Amniotic stem cell (primary cell): ENCODE results near the gene TMEM269.
A peak's percentile ranks its signal among the peaks of the same experiment; 100 is the strongest.
"Not testable (repeated sequence)": the region's sequence is repeated elsewhere in the genome, so short reads cannot be mapped to it uniquely, and the experiment has no call there.

Experiments
- DNase-seq: peaks from one replicate; lab custom pipeline; 2025; lab: John Stamatoyannopoulos, UW

TMEM269 gene

DNA sequence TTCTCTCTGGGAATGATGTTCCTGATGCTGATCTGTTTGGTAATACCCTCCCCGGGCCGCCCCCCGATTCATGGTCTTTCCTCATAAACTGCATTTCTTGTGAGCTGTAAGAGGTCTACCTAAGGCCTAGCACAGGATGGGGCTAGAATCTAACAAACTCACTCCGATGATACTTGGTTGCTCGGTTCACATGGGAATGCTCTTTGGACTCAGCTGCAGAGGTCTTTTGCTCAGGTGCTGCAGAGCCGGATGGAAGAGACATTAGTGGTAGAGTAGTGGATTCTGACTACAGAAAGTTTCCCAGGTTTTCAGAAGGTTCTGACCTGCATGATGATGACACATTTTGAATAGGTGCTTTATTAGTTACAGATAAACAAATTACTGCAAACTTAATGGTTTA is 8.3 kb upstream of the TMEM269 start:
- no peak for DNase-seq

DNA sequence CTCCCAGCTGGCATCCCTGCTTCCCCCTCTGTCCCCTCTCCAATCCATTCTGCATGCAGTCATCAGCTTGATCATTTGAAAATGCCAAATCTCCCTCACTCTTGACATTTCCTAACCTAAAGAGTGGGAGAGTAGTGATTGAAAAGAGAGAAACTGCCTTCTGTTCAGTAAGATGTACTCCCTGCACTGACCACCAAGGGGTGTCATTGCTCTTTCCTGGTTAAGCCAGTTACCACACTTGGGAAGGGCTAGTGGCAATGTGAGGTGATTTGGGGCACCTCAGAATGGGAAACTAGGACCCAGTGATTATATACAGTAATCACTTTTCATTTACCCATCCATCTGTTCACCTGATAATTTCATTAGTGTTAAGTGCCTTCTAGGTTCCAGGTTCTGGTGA is 6.9 kb upstream of the TMEM269 start:
- no peak for DNase-seq

DNA sequence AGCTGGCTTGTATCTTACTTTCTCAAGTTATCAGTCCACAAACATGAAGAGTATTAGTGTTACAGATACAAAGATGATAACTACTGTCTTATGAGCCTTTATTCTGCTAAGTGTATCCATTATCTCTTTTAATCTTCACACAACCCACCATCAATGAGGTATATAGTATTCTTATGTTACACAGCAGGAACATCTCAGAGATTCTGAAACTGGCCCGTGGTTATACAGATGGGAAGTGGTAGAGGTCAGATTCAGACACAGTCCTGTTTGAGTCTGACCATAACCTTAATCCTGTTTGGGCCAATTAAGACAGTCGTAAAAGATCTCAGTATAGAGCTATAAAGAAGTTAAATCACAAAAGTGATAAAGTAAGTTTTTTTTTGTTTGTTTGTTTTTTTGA is 5.1 kb upstream of the TMEM269 start:
- DNase-seq = no peak

DNA sequence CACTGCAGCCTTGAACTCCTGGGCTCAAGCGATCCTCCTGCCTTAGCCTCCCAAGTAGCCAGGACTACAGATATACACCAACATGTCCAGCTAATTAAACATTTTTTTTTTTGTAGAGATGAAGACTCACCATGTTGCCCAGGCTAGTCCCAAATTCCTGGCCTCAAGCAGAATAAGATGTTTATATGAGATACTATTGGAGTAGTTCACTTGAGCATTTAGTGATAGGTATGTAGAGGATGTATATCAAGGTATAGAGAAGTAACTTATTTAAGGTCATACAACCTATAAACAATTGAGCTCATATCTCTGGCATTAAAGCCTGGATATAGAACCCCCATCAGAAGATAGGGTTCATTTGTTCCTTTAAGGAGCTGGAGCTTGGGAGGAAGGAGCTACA is 4.6 kb upstream of the TMEM269 start:
- no peak for DNase-seq

DNA sequence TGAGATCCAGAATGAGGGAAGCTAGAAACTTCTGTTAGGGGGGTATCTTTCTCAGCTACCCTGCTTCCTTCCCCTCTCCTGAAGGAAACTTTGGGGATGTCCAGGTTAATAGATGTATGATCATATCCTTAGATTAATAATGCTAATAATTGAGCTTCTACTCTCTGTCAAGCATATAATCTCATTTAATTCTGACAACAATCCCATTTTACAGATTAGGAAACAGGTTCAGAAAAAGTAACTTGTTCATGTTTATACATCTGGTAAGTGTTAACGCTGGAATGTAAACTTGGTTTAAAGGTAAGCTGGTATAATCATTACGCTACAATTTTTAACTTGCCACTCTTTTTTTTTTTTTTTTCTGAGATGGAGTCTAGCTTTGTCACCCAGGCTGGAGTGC is 1.7 kb upstream of the TMEM269 start:
- DNase-seq = no peak

DNA sequence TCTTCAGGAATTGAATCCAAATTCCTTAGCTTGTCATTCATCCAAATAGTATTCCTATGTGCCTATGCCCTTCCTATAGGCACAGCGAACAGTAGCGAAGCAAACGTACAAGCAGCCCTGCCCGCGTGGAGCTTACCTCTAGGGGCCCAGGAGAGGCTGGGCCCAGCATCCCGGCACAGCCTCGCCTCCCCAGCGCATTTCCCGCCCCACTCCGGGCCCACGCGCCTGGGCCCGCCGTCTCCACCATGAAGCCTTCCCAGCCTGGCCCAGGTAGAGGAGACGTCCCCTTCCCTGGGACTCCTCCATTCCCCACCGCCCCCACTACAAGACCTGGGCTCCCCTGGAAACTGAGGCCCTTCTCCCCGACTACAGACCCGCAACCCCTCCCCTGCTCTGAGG is 245 bp upstream of the TMEM269 start:
- no peak for DNase-seq

DNA sequence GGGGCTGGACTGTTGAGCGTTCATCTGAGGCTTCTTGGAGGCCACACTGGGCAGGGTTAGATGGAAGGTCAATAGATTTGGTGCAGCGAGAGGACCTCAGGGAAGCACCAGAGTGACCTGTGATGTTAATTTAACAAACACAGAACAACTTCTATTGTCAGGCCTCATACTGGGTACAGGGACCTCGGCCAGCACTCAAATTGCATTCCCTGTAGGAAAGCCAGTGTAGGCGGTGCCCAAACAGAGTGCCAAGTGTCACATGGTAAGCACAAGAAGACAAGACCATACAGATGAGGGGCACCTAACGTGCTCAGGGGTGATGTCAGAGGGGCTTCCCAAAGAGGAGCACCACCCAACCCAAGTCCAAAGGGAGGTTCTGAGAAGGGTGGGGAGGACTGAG is 1.3 kb downstream of the TMEM269 start:
- DNase-seq = no peak

DNA sequence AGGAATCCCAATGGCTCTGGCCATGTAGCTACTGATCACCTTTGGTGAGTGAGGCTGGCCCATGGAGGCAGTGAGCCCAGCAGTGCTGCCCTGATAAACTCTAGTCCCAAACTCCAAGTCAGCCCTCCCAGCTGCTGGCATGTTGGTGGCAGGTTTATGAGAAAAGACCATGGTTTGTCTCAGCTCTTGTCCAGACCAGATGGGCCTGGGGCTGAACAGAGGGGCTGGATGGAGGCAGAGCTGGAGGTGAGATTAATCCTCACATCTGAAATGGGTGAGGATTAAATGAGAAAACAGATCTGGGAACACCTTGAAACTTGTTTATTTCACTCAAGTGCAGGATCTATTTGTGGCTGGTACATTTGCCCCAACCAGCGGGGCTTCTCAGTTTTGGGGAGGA is 3.2 kb downstream of the TMEM269 start:
- no peak for DNase-seq

DNA sequence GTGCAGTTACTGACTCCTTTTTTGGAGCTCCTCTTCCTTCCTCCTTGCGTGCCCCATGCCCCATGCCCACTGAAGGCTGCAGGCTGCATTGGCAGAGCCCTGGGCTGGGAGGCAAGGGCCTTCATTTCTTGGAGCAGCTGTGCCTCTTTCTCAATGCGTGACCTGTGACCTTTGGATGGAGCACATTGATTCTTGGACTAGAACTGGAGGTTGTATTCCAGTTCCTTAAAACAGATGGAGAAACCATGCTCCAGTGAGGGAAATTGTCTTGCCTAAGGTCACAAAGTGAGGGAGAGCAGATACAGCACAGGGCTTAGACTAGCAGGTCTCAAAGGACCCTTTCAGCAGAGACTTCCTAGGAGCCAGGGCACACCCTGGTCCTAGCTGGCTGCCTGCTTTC is 9.0 kb downstream of the TMEM269 start:
- DNase-seq = no peak

DNA sequence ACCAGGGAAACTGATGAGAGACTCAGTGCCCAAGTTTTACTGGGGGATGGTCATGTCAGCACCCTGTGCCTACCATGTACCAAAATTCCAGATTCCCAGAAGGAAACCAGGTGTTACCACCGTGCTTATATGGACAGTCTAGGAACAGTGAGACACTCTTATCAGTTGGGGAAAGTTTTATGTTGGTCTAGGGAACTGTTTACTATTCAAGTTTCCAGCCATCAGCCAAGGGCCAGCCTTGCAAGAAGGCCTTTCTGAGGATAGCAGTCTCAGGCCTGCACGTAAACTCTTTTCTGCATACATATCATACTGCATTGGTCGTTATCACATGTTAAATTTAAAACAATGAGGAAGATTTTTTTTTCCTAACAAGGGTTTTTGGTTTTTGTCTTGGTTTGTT is 12.6 kb downstream of the TMEM269 start:
- DNase-seq = no peak

DNA sequence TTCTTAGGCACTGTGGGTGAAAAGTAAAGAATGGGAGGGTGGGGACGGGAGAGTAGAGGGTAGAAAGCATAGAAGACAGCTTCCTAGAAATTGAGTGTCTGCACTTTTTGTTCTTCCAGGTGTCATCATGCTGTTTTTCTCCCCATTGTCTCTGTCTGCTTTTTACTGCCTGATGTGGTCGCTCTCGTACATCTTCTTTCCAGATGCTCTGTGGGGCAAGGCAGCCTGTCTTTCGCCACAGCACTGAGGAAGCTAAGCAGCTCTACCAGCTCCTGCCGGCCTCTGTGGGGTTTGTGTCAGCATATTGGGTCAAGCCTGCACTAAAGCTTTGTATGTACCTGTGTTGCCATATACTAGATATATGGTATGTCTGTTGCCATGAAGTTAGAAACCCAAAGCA is 13.2 kb downstream of the TMEM269 start:
- DNase-seq = no peak

DNA sequence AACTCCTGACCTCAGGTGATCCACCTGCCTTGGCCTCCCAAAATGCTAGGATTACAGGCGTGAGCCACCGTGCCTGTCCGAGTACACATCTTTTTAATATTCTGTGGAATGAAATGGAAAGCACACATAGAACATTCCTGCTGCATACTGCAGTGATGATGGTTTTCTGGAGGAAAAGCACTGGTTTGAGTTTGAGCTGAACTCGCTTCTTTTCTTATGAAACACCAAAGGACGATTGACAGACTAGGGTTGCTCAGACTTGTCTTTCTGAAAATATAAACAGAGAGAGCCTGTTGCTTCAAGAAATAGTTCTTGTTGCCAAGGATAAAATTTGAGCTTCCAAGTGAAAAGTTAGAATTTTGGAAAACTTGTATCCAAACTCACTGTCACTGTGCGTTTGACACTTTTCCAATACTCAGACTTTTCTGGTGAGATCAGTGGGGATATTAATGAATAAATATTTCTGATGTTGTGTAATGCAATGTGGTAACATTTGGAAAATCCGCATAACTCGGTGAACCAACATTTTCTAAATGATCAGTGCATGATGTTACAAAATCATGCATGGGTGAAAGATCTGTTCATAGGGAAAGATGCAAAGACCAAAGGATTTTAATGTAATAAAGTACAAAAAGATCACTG is 17.2 kb downstream of the TMEM269 start:
- DNase-seq = no peak

DNA sequence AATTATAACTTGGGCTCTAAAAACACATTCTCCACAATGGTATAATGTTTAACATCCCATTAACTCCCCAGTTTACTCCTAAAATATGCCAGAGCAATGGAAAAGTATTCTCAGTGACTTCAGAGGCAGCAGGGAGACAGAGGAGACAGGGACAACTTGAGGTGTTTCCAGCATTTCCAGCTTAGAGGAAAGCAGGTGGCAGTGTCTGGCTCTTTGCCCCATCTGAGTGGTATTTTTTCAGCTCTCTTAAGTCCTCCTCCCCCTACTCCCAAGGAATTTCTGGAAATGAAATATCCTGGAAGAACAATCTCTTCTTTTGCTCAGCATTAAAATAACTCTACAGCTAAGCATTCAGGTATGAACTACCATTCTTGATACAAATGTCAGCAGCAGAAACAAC is 21.4 kb downstream of the TMEM269 start:
- DNase-seq = no peak

DNA sequence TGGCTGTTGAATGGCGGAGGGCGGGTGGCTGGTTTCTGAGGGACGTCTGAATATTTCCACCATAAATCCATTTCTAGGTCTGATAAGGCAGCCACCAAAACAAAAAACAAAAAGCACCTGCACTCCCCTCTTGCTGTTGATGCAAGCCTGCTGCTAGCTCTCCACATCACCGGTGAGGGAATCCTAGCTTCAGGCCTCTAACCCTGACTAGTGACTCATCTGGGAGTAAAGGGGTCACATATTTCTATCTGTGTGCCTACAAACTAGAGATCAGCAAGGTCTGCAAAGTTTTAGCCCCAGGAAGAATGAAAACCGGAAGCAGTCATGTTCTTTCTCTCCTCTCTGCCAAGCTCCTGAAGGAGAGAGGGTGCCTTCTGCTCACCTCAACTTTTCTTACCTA is 21.8 kb downstream of the TMEM269 start:
- DNase-seq = no peak

DNA sequence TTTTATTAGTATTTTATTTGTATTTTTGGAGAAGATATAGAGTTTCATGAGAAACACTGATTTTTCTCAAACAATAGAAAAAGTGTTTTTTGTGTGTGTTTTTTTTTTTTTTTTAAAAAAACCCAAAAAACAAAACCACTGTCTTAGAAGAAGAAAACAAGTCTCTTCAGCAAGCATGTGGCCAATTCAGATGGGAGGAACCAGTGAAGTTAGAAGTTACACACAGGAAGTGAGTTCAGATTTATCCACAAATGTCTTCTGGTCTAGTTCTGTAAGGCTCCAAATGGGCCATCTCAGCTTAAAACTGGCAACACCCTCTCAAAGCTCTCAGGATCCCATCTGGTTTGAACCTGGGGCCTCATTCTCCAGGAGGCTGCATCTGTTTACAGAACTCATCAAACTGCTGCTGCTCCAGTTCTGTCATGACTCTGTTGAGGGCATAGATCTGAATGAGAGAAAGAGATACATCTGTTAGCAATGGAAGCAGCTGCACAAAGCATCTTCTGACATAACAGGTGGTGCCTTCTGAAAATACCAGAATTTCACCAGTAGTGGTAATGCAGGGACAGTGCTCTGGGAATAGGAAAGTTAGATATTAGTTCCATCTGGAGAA is 22.4 kb downstream of the TMEM269 start:
- DNase-seq = no peak

DNA sequence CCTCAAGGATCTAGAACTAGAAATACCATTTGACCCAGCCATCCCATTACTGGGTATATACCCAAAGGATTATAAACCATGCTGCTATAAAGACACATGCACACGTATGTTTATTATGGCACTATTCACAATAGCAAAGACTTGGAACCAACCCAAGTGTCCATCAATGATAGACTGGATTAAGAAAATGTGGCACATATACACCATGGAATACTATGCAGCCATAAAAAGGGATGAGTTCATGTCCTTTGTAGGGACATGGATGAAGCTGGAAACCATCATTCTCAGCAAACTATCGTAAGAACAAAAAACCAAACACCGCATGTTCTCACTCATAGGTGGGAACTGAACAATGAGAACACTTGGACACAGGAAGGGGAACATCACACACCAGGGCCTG is 30.0 kb downstream of the TMEM269 start:
- not testable (repeated sequence) for DNase-seq

DNA sequence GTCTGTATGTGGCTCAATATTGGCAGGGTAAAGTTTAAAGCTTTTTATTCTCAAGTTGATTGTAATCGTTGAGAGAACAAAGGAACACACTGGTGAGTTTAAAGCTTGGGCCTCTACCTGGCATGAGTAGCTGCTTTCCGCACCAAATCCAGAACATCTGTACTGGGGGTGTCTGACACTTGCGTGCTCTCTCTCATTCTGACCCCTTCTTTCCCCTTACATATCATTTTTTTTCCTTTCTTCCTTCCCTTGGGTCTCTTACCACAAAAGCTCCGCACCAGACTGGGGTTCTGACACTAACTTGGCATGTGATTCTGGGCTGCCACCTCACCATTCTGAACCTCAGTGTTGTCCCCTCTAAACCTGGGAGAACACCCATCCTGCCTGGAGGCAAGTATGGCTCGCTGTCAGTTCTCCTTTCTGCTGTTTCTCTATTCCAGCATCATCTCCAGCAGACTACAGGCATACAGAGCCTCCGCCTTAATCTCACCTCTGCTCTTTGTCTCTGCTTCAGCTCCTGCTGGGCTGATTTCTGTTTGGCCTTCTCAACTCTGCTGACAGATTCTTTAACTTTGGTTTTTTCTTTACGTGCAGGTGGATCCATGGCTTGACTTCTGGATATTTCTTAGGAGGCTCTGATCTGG is 31.3 kb downstream of the TMEM269 start:
- no peak for DNase-seq

DNA sequence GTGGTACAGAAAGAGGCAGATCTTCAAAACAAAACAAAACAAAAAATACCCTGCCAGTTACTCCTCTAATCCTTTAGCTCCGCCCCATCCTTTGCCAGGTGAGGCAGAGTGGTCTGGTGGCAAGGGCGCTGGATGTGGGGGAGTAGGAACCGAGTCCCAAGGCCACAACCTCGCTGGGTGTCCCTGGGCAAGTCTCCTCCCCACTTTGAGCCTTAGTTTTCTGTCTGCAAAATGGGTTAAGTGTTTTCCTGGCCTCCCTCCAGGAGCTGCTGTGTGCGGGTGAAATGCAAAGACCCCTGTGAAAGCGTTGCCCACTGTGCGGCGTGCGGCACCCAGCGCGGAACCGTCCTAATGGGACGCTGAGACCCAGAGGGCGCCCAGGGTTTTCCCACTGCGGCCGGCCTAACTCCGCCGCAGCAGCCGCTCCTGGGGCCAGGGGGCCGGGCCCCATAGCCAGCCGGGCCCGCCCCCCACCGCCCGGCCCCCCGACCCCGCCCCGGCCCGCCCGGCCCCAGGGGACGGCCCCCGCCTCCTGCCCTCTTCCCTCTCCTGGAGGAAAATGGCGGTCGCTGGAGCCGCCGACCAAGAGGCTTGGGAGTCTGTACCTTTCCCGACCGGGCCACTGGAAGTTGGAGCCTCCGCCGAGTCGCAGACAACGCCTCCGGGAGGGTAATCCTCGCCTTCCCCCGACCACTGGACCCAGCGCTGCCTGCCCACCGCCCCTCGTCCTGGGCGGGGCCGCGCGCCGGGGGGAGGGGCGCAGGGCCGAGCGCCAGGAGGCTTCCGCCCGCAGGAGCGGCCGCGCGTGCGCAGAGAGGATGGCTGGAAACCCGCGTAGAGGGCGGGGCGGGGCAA is 32.0 kb downstream of the TMEM269 start, which contains the start of the genes ERMAP and SVBP:
TSS of gene ERMAP (plus strand) at position 538 of the 855 bp plus-strand sequence. CDS start 13,327 bp downstream, outside the sequence.
TSS of gene SVBP (minus strand) at position 813 of the 855 bp plus-strand sequence. CDS start 853 bp downstream, outside the sequence.
- DNase-seq = peak; percentile 58

DNA sequence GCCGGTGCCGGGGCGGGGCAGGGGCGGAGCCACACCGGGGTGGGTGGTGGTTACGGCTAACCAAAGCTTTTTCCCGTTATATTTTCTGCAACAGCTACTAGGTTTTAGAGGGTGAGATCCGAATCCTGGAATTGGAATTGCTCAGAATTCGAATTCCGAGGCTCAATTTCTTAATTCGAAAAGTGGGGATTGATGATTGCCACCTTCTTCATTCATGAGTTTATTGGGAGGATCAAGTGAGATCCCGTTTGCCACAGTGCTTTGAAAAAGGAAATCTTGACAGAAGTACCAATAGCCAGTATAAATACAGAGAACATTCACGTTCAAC is 32.6 kb downstream of the TMEM269 start:
- no peak for DNase-seq

DNA sequence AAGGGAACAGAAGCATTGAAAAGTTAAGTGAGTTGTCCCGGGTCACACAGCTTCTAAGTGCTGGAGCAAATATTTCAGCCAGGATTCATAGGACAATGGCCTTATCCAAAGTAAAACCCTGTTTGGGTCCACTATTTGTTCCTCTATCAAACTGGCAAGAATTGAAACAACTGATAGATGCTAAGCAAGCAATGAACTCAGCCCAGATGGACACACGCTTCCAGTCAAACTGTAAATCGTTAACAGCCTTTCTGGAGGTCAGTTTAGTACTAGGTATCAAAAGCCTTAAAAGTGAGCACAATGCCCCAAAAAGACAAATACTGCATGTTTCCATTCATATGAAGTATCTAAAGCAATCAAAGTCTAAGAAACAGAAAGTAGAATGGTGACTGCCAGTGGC is 33.2 kb downstream of the TMEM269 start:
- no peak for DNase-seq

DNA sequence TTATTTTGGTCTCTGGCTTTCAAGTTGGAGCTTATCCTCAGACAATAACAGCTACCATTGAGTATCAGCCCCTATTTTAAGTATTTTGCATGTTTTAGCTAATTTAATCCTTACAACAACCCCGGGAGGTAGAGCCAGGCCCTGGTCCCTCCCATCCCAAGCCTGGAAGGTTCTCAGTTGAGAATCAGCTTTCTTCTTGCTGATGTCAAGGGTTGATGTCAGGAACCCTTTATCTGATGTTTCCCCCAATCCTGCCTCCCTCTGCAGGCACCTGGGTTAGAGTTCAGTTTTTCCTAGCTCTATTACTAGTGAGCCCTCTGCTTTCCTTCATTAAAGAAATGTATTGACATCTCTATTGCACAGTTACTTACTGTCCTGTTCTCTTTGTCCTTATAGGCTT is 36.0 kb downstream of the TMEM269 start:
- DNase-seq = no peak

DNA sequence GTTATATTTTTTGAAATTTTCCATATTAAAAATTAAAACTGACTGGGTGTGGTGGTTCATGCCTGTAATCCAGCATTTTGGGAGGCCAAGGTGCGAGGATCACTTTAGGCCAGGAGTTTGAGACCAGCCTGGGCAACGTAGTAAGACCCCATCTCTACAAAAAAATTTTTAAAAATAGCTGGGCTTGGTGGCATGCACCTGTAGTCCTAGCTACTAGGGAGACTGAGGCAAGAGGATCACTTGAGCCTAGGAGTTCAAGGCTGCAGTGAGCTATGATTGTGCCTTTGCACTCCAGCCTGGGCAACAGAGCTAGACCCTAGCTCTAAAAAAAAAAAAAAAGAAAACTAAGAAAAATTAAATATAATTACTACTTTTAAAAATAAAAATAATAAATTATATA is 36.9 kb downstream of the TMEM269 start:
- no peak for DNase-seq
